Spleen (tissue), 7 donors: ENCODE results near the gene PTMS.
A peak's percentile ranks its signal among the peaks of the same experiment; 100 is the strongest.

Experiments
- CTCF ChIP-seq, 11 experiments: fragments of 200-600 bp in 7 of 11; fragments of 450-650 bp in 4 of 11; sonication (generic) in 4 of 11; IDR thresholded peaks in 8 of 11; conservative IDR thresholded peaks in 3 of 11; 1 replicate in 7 of 11; 2 replicates in 4 of 11; pipeline versions ENCODE4 v1.4.0 to v1.8.0; 2016 to 2021; ENCODE audit warnings: antibody characterized with exemption in 11 of 11, inconsistent platforms in 4 of 11, mild to moderate bottlenecking in 1 of 11
- POLR2A ChIP-seq, 3 donors: fragments of 450-650 bp; IDR thresholded peaks; one replicate each; pipeline ENCODE4 v1.5.1; 2017; ENCODE audit warnings: antibody characterized with exemption in 3 of 3, mild to moderate bottlenecking in 1 of 3
- donor health status: DM: no; HTN: no; CAD: no; lungs with moderate emphysema.
- donor health status: DM: no; HTN: no; CAD: no.
- donor health status: DM: no; HTN: no; CAD: no.

- TF ChIP-seq CTCF (IDR thresholded peaks at IDR 0.05 in 8 of 11, conservative IDR thresholded peaks at IDR 0.05 in 3 of 11) (peak; percentile 29 to 73 (median 58)), POLR2A (IDR thresholded peaks at IDR 0.05) (no peak)
Observed at GRCh38 chr12:6735448-6736191, 30.5 kb upstream of the PTMS start.
